OCI-LY1 (cell line): ENCODE results near the gene C12orf75.

ENCODE experiments used
- H2AFZ ChIP-seq: fragments of 200-600 bp; sonication (generic), shearing (Covaris generic); 2 replicates; pipeline ENCODE4 v1.6.0; 2014; ENCODE audit warnings: antibody characterized with exemption, mild to moderate bottlenecking, low read length
- H3F3A ChIP-seq: fragments of 200-600 bp; sonication (generic), shearing (Covaris generic); 2 replicates; pipeline ENCODE4 v1.6.0; 2014; ENCODE audit warnings: mild to moderate bottlenecking, antibody characterized with exemption, low read length, moderate library complexity; ENCODE audit not compliant: insufficient read depth
- H3K27ac ChIP-seq: fragments of 200-600 bp; sonication (generic); 2 replicates; pipeline ENCODE4 v1.5.1; 2014; ENCODE audit warnings: low read length, mixed run types, mild to moderate bottlenecking, low read depth; ENCODE audit not compliant: poor library complexity, severe bottlenecking
- H3K27me3 ChIP-seq: fragments of 200-600 bp; sonication (generic); 2 replicates; pipeline ENCODE4 v1.6.0; 2014; ENCODE audit warnings: antibody characterized with exemption, mild to moderate bottlenecking, low read length, moderate library complexity; ENCODE audit not compliant: insufficient read depth
- H3K36me3 ChIP-seq: fragments of 200-600 bp; sonication (generic); 2 replicates; pipeline ENCODE4 v1.6.1; 2014; ENCODE audit warnings: mild to moderate bottlenecking, antibody characterized with exemption, low read length, moderate library complexity, mixed read lengths; ENCODE audit not compliant: insufficient read depth
- H3K4me1 ChIP-seq: fragments of 200-600 bp; sonication (generic); 2 replicates; pipeline ENCODE4 v1.5.1; 2014; ENCODE audit warnings: mild to moderate bottlenecking, low read length, moderate library complexity; ENCODE audit not compliant: insufficient read depth, severe bottlenecking
- H3K4me2 ChIP-seq: fragments of 200-600 bp; sonication (generic), shearing (Covaris generic); 2 replicates; pipeline ENCODE4 v1.6.1; 2014; ENCODE audit warnings: low read length
- H3K4me3 ChIP-seq: fragments of 200-600 bp; sonication (generic); 2 replicates; pipeline ENCODE4 v1.5.1; 2014; ENCODE audit warnings: low read length, low read depth, mild to moderate bottlenecking, mixed read lengths; ENCODE audit not compliant: poor library complexity, severe bottlenecking
- H3K79me2 ChIP-seq: fragments of 200-600 bp; shearing (Covaris generic); 2 replicates; pipeline ENCODE4 v1.6.1; 2016; ENCODE audit warnings: mixed run types, low read length, mixed read lengths; ENCODE audit not compliant: insufficient read depth
- H3K9ac ChIP-seq: fragments of 200-600 bp; sonication (generic), shearing (Covaris generic); 2 replicates; pipeline ENCODE4 v1.6.1; 2014; ENCODE audit warnings: mild to moderate bottlenecking, low read length, mixed read lengths
- H3K9me2 ChIP-seq: fragments of 200-600 bp; sonication (generic), shearing (Covaris generic); 2 replicates; pipeline ENCODE4 v1.6.1; 2014; ENCODE audit warnings: low read depth, mild to moderate bottlenecking, low read length, mixed read lengths
- H3K9me3 ChIP-seq: fragments of 200-600 bp; shearing (Covaris generic); 2 replicates; pipeline ENCODE4 v1.6.1; 2014; ENCODE audit warnings: low read length, mixed read lengths
- H4K20me1 ChIP-seq: fragments of 200-600 bp; sonication (generic), shearing (Covaris generic); 2 replicates; pipeline ENCODE4 v1.6.0; 2016; ENCODE audit warnings: mild to moderate bottlenecking, low read length; ENCODE audit not compliant: insufficient read depth
- CTCF ChIP-seq: fragments of 200-600 bp; sonication (generic), shearing (Covaris generic); IDR thresholded peaks from 2 replicates; pipeline ENCODE4 v1.5.1; 2017; ENCODE audit warnings: mild to moderate bottlenecking, antibody characterized with exemption, low read length, moderate library complexity, mixed read lengths
- EZH2 ChIP-seq: fragments of 200-600 bp; sonication (generic), shearing (Covaris generic); IDR thresholded peaks from 2 replicates; pipeline ENCODE4 v1.8.0; 2017; ENCODE audit warnings: borderline replicate concordance, mixed run types, mild to moderate bottlenecking, antibody characterized with exemption, low read length, moderate library complexity, mixed read lengths

C12orf75 gene

DNA sequence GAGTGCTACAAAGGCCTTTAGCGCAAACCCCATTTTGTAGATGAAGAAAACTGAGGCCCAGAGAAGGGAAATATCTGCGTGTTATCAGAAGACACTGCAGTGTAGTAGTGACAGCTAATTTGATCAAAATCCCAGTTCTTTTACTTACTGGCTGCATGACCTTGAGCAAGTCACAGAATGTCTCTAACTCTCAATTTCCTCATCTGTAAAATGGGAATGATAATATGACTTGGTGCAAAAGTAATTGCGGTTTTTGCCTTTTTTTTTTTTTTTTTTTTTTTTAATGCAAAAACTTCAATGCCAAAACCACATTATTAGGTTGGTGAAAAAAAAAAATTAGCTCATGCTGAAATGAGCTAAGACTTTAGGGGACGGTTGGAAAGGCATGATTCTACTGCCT is 69.7 kb downstream of the C12orf75 start:
- H3F3A ChIP-seq = no peaks in the 10 kb centered on the region
- no peak overlapping the region for H3K4me2 ChIP-seq
- H4K20me1 ChIP-seq = no peaks in the 10 kb centered on the region
- H3K9me2 ChIP-seq = no peaks in the 10 kb centered on the region
- no peaks in the 10 kb centered on the region for H3K27me3 ChIP-seq
- H3K9ac ChIP-seq = no peak overlapping the region
- no peaks in the 10 kb centered on the region for H3K4me1 ChIP-seq
- H3K9me3 ChIP-seq = no peaks in the 10 kb centered on the region
- H3K36me3 ChIP-seq = no peaks in the 10 kb centered on the region
- no peak overlapping the region for H3K27ac ChIP-seq
- no peak overlapping the region for H2AFZ ChIP-seq
- no peak overlapping the region for H3K4me3 ChIP-seq
- TF ChIP-seq CTCF = no peak
- H3K79me2 ChIP-seq = no peaks in the 10 kb centered on the region

- H3K9me3 ChIP-seq = no peaks in the 10 kb centered on the region
- H3K79me2 ChIP-seq = no peaks in the 10 kb centered on the region
- H2AFZ ChIP-seq = no peak overlapping the region
- no peak overlapping the region for H3K9ac ChIP-seq
- no peaks in the 10 kb centered on the region for H3F3A ChIP-seq
- TF ChIP-seq CTCF (no peak), EZH2 (no peak)
- no peaks in the 10 kb centered on the region for H3K27me3 ChIP-seq
- no peaks in the 10 kb centered on the region for H3K36me3 ChIP-seq
- no peaks in the 10 kb centered on the region for H3K9me2 ChIP-seq
- H3K4me1 ChIP-seq = no peaks in the 10 kb centered on the region
- H3K4me3 ChIP-seq = no peak overlapping the region
- H3K27ac ChIP-seq = no peak overlapping the region
- H3K4me2 ChIP-seq = no peak overlapping the region
- H4K20me1 ChIP-seq = no peaks in the 10 kb centered on the region
Measured at GRCh38 chr12:105401198-105401597, 70.7 kb downstream of the C12orf75 start.

- Histone ChIP-seq H3K36me3 (no peaks in the 10 kb centered on the region), H2AFZ (no peak overlapping the region), H3K27me3 (no peaks in the 10 kb centered on the region), H3K4me1 (no peaks in the 10 kb centered on the region), H3K4me3 (no peak overlapping the region), H4K20me1 (no peaks in the 10 kb centered on the region), H3K4me2 (no peak overlapping the region), H3K27ac (no peak overlapping the region), H3F3A (no peaks in the 10 kb centered on the region), H3K9me3 (no peaks in the 10 kb centered on the region), H3K79me2 (no peaks in the 10 kb centered on the region), H3K9me2 (no peaks in the 10 kb centered on the region), H3K9ac (no peak overlapping the region)
- TF ChIP-seq CTCF (no peak), EZH2 (no peak)
Measured at GRCh38 chr12:105402366-105402765, 71.9 kb downstream of the C12orf75 start.
